HEK293 (cell line): ENCODE data around the gene DOK5.

Experiments used
- CTCF ChIA-PET: fragments of 350-600 bp; formaldehyde crosslinking; extraction: SDS; loops from one replicate; lab custom pipeline; 2021; ENCODE audit warnings: antibody characterized with exemption; lab: Yijun Ruan, JAX
- POLR2A ChIA-PET: fragments of 300-600 bp; formaldehyde crosslinking; extraction: SDS; loops from one replicate; lab custom pipeline; 2020; ENCODE audit warnings: antibody characterized with exemption, inconsistent platforms; lab: Yijun Ruan, JAX
- H3K27ac ChIP-seq: fragments of 200-500 bp; sonication (Bioruptor generic); 2 replicates; pipeline ENCODE4 v1.5.1; 2014; ENCODE audit warnings: low read depth, low read length, control low read depth, inconsistent platforms; ENCODE audit errors: extremely low read depth
- H3K36me3 ChIP-seq, 2 experiments: fragments of 200-500 bp in 1 of 2; sonication (Bioruptor generic) in 1 of 2; 1 replicate in 1 of 2; 2 replicates in 1 of 2; pipeline ENCODE4 v1.5.1; 2014 to 2017; ENCODE audit warnings: inconsistent platforms in 2 of 2, low read length in 2 of 2; ENCODE audit not compliant: control insufficient read depth in 2 of 2, insufficient read depth in 1 of 2
- H3K4me1 ChIP-seq: fragments of 200-500 bp; sonication (Bioruptor generic); 2 replicates; pipeline ENCODE4 v1.5.1; 2014; ENCODE audit warnings: mild to moderate bottlenecking, low read length, inconsistent platforms; ENCODE audit not compliant: control insufficient read depth, insufficient read depth
- H3K4me3 ChIP-seq: 2 replicates; pipeline ENCODE4 v1.5.1; 2011; ENCODE audit warnings: low read depth, mild to moderate bottlenecking, control low read depth, low read length, moderate library complexity
- H3K9me3 ChIP-seq: fragments of 200-500 bp; sonication (Bioruptor generic); 2 replicates; pipeline ENCODE4 v1.5.1; 2014; ENCODE audit warnings: low read depth, low read length, inconsistent platforms; ENCODE audit not compliant: control insufficient read depth, insufficient read depth
- AEBP2 ChIP-seq: fragments of 450-650 bp; formaldehyde crosslinking; IDR thresholded peaks from 2 replicates; pipeline ENCODE4 v1.5.1; 2016; ENCODE audit warnings: missing biosample characterization, missing genetic modification characterization, borderline replicate concordance
- PBX3 ChIP-seq: sonication (generic); formaldehyde crosslinking; IDR thresholded peaks from 2 replicates; pipeline ENCODE4 v1.8.1; 2022; ENCODE audit warnings: mild to moderate bottlenecking, moderate library complexity, missing genetic modification reagents
- SALL2 ChIP-seq: fragments of 450-650 bp; formaldehyde crosslinking; IDR thresholded peaks from 2 replicates; pipeline ENCODE4 v1.5.0; 2017; ENCODE audit warnings: missing biosample characterization, mild to moderate bottlenecking, missing genetic modification characterization, borderline replicate concordance
- WT1 ChIP-seq: fragments of 450-650 bp; formaldehyde crosslinking; IDR thresholded peaks from 2 replicates; pipeline ENCODE4 v1.5.1; 2016; ENCODE audit warnings: missing biosample characterization, missing genetic modification characterization
- ZBTB44 ChIP-seq: fragments of 450-650 bp; IDR thresholded peaks from 2 replicates; pipeline ENCODE4 v1.5.1; 2018; ENCODE audit warnings: missing biosample characterization, mild to moderate bottlenecking, missing genetic modification characterization
- ZNF148 ChIP-seq: fragments of 450-650 bp; formaldehyde crosslinking; IDR thresholded peaks from 2 replicates; pipeline ENCODE4 v1.5.0; 2017; ENCODE audit warnings: missing biosample characterization, missing genetic modification characterization, borderline replicate concordance
- ZNF174 ChIP-seq: fragments of 450-650 bp; formaldehyde crosslinking; IDR thresholded peaks from 2 replicates; pipeline ENCODE4 v1.5.0; 2017; ENCODE audit warnings: missing biosample characterization, mild to moderate bottlenecking, missing genetic modification characterization
- ZNF211 ChIP-seq: fragments of 450-650 bp; formaldehyde crosslinking; IDR thresholded peaks from 2 replicates; pipeline ENCODE4 v1.5.1; 2016; ENCODE audit warnings: low read depth, missing biosample characterization, missing genetic modification characterization
- ZNF223 ChIP-seq: fragments of 450-650 bp; formaldehyde crosslinking; IDR thresholded peaks from 2 replicates; pipeline ENCODE4 v1.5.1; 2016; ENCODE audit warnings: missing biosample characterization, missing genetic modification characterization
- ZNF302 ChIP-seq: fragments of 450-650 bp; formaldehyde crosslinking; IDR thresholded peaks from 2 replicates; pipeline ENCODE4 v1.5.1; 2016; ENCODE audit warnings: missing biosample characterization, missing genetic modification characterization, low read depth
- ZNF423 ChIP-seq: fragments of 450-650 bp; formaldehyde crosslinking; IDR thresholded peaks from 2 replicates; pipeline ENCODE4 v1.5.1; 2016; ENCODE audit warnings: missing biosample characterization, missing genetic modification characterization
- ZNF561 ChIP-seq: fragments of 450-650 bp; IDR thresholded peaks from 2 replicates; pipeline ENCODE4 v1.5.1; 2018; ENCODE audit warnings: missing biosample characterization, missing genetic modification characterization, borderline replicate concordance
- ZNF664 ChIP-seq: fragments of 450-650 bp; formaldehyde crosslinking; IDR thresholded peaks from 2 replicates; pipeline ENCODE4 v1.5.1; 2016; ENCODE audit warnings: missing biosample characterization, missing genetic modification characterization
- ZNF677 ChIP-seq: fragments of 450-650 bp; IDR thresholded peaks from 2 replicates; pipeline ENCODE4 v1.5.0; 2018; ENCODE audit warnings: missing biosample characterization, mild to moderate bottlenecking, missing genetic modification characterization, moderate library complexity
- ZNF792 ChIP-seq: fragments of 450-650 bp; formaldehyde crosslinking; IDR thresholded peaks from 2 replicates; pipeline ENCODE4 v1.5.1; 2016; ENCODE audit warnings: missing biosample characterization, missing genetic modification characterization
- TF ChIP-seq, protein P1 (sequence below): fragments of 450-650 bp; formaldehyde crosslinking; IDR thresholded peaks from 2 replicates; pipeline ENCODE4 v1.5.1; 2016; ENCODE audit warnings: missing biosample characterization, missing genetic modification characterization

Gene DOK5

GRCh38 chr20:54474866-54475265 lies 527 bp upstream of the DOK5 start (continued):
- TF ChIP-seq ZBTB44: no peak
- no peak for TF ChIP-seq SALL2 (tag by site-specific recombination)
- no peak for TF ChIP-seq ZNF148 (tag by site-specific recombination)
- TF ChIP-seq AEBP2 (tag by site-specific recombination): no peak
- TF ChIP-seq ZNF211: no peak
- TF ChIP-seq ZNF561 (tag by site-specific recombination): no peak
- TF ChIP-seq ZNF677: no peak
- TF ChIP-seq ZNF792 (tag by site-specific recombination): no peak

- ChIA-PET CTCF (no interaction called here), POLR2A (no interaction called here)
- no peak overlapping the region for H3K27ac ChIP-seq
- H3K36me3 ChIP-seq: no peaks in the 10 kb centered on the region
- no peaks in the 10 kb centered on the region for H3K4me1 ChIP-seq
- no peaks in the 10 kb centered on the region for H3K9me3 ChIP-seq
- TF ChIP-seq ZNF174 (tag by site-specific recombination) (no peak), ZNF302 (no peak), PBX3 (CRISPR knock-in tag) (no peak), WT1 (tag by site-specific recombination) (no peak), ZNF423 (no peak)
- TF ChIP-seq, all 188 proteins: peak for 0
- H3K4me3 ChIP-seq: peak overlapping the region; percentile 51
Measured at GRCh38 chr20:54476169-54477009, 996 bp downstream of the DOK5 start.

- POLR2A ChIA-PET: no interaction called here
- Histone ChIP-seq H3K27ac (no peak overlapping the region), H3K4me1 (no peaks in the 10 kb centered on the region), H3K36me3 (no peaks in the 10 kb centered on the region)
- CTCF ChIA-PET: no interaction called here
- TF ChIP-seq ZNF664: no peak
- TF ChIP-seq, protein P1, sequence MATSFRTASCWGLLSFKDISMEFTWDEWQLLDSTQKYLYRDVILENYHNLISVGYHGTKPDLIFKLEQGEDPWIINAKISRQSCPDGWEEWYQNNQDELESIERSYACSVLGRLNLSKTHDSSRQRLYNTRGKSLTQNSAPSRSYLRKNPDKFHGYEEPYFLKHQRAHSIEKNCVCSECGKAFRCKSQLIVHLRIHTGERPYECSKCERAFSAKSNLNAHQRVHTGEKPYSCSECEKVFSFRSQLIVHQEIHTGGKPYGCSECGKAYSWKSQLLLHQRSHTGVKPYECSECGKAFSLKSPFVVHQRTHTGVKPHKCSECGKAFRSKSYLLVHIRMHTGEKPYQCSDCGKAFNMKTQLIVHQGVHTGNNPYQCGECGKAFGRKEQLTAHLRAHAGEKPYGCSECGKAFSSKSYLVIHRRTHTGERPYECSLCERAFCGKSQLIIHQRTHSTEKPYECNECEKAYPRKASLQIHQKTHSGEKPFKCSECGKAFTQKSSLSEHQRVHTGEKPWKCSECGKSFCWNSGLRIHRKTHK (tag by site-specific recombination): no peak
- TF ChIP-seq ZNF223 (tag by site-specific recombination): no peak
- no peak for TF ChIP-seq ZBTB44
- TF ChIP-seq, all 188 proteins: peak for 0
- H3K9me3 ChIP-seq: no peaks in the 10 kb centered on the region
- no peak overlapping the region for H3K4me3 ChIP-seq
Measured at GRCh38 chr20:54477191-54477955, 2.0 kb downstream of the DOK5 start.
